ENCODE measurements around the gene CRTAC1. TPM values are rescaled to one million over a fixed set of nuclear protein-coding genes. Genes with fewer than 3 reads are reported as not detected.

The CRTAC1 gene
- polyA plus RNA-seq, 3 donors, result not detected

- no peak overlapping the region for H3K4me2 ChIP-seq (replicated peaks; ENCODE audit: extremely low read depth, low read length, poor library complexity, severe bottlenecking)
- intact Hi-C loops (cut with micrococcal nuclease), result no loop called here
- H3K4me3 ChIP-seq (replicated peaks in 1 of 3; ENCODE audit: low read depth in 2 of 3, low read length in 3 of 3), result no peak overlapping the region
- no peak overlapping the region for H3K27ac ChIP-seq (ENCODE audit: low read depth in 1 of 2, low read length in 2 of 2)
- no peak for DNase-seq
- H3K4me1 ChIP-seq (ENCODE audit: control insufficient read depth in 1 of 2, insufficient read depth in 2 of 2, low read length in 2 of 2), result no peaks in the 10 kb centered on the region
- peaks cover 0 to 5% of the 10 kb centered on the region in 2 donors for H3K27me3 ChIP-seq (ENCODE audit: control insufficient read depth in 2 of 2, insufficient read depth in 2 of 2, low read length in 2 of 2)
- no peak overlapping the region for H2AFZ ChIP-seq (ENCODE audit: insufficient read depth, low read depth, low read length, poor library complexity, severe bottlenecking)
- TF ChIP-seq CTCF (IDR thresholded peaks at IDR 0.05), result no peak
- Mint-ChIP-seq H3K27me3 (ENCODE audit: low read depth in 3 of 3) (peaks cover 0 to 23% (median 14%) of the 10 kb centered on the region in 3 donors), H3K9me3 (peaks cover 0 to 2% (median 0%) of the 10 kb centered on the region in 7 donors), H3K4me3 (no peak overlapping the region), H3K27ac (no peak overlapping the region), H3K4me1 (no peaks in the 10 kb centered on the region), H3K36me3 (no peaks in the 10 kb centered on the region)
- no peaks in the 10 kb centered on the region for H3K9me3 ChIP-seq (replicated peaks in 1 of 2; ENCODE audit: control insufficient read depth in 1 of 2, insufficient read depth in 1 of 2, low read length in 2 of 2)
- no peaks in the 10 kb centered on the region for H3K36me3 ChIP-seq (replicated peaks in 1 of 2; ENCODE audit: control insufficient read depth in 1 of 2, insufficient read depth in 2 of 2, low read length in 2 of 2)
- 73% methylated on average over 6 of the region's 10 CpGs for WGBS (ENCODE audit: insufficient coverage)
- H4K20me1 ChIP-seq (ENCODE audit: insufficient read depth, low read length), result no peaks in the 10 kb centered on the region
- H3K79me2 ChIP-seq (ENCODE audit: insufficient read depth, low read length), result no peaks in the 10 kb centered on the region
- H3K9ac ChIP-seq (ENCODE audit: insufficient read depth, low read length, poor library complexity, severe bottlenecking), result no peak overlapping the region
Observed at GRCh38 chr10:97822261-97822687, 208.1 kb downstream of the CRTAC1 start.

GRCh38 chr10:97821308-97822038, 208.9 kb downstream of the CRTAC1 start:
- H3K27ac Mint-ChIP-seq, result no peak overlapping the region
- Histone ChIP-seq H3K36me3 (replicated peaks in 1 of 2; ENCODE audit: control insufficient read depth in 1 of 2, insufficient read depth in 2 of 2, low read length in 2 of 2) (no peaks in the 10 kb centered on the region), H3K9me3 (replicated peaks in 1 of 2; ENCODE audit: control insufficient read depth in 1 of 2, insufficient read depth in 1 of 2, low read length in 2 of 2) (no peaks in the 10 kb centered on the region), H3K4me1 (ENCODE audit: control insufficient read depth in 1 of 2, insufficient read depth in 2 of 2, low read length in 2 of 2) (no peaks in the 10 kb centered on the region), H3K79me2 (ENCODE audit: insufficient read depth, low read length) (no peaks in the 10 kb centered on the region), H3K27ac (ENCODE audit: low read depth in 1 of 2, low read length in 2 of 2) (no peak overlapping the region), H3K9ac (ENCODE audit: insufficient read depth, low read length, poor library complexity, severe bottlenecking) (no peak overlapping the region), H4K20me1 (ENCODE audit: insufficient read depth, low read length) (no peaks in the 10 kb centered on the region), H3K4me3 (replicated peaks in 1 of 3; ENCODE audit: low read depth in 2 of 3, low read length in 3 of 3) (no peak overlapping the region), H3K4me2 (replicated peaks; ENCODE audit: extremely low read depth, low read length, poor library complexity, severe bottlenecking) (no peak overlapping the region), H3K27me3 (ENCODE audit: control insufficient read depth in 2 of 2, insufficient read depth in 2 of 2, low read length in 2 of 2) (peaks cover 0 to 5% of the 10 kb centered on the region in 2 donors), H2AFZ (ENCODE audit: insufficient read depth, low read depth, low read length, poor library complexity, severe bottlenecking) (no peak overlapping the region)
- peaks cover 0 to 23% (median 14%) of the 10 kb centered on the region in 3 donors for H3K27me3 Mint-ChIP-seq (ENCODE audit: low read depth in 3 of 3)
- no peaks in the 10 kb centered on the region for H3K4me1 Mint-ChIP-seq
- no peaks in the 10 kb centered on the region for H3K36me3 Mint-ChIP-seq
- 70% methylated on average over 6 of the region's 9 CpGs for WGBS (ENCODE audit: insufficient coverage)
- intact Hi-C loops (cut with micrococcal nuclease), result no loop called here
- peaks cover 0 to 1% (median 0%) of the 10 kb centered on the region in 7 donors for H3K9me3 Mint-ChIP-seq
- no peak for TF ChIP-seq CTCF (IDR thresholded peaks at IDR 0.05)
- no peak for DNase-seq
- H3K4me3 Mint-ChIP-seq, result no peak overlapping the region
